Cardiac fibroblast (primary cell): ENCODE results near the gene CTXN3.

Source experiments
- DNase-seq, 2 donors: peaks; one replicate each; pipeline versions ENCODE4 v3.0.0 to v3.0.0-alpha.2; 2010; ENCODE audit warnings: low read depth in 2 of 2
- H3K4me3 ChIP-seq, 2 donors: replicated peaks in 1 of 2; 1 replicate in 1 of 2; 2 replicates in 1 of 2; pipeline ENCODE4 v1.5.1; 2011; ENCODE audit warnings: low read depth in 2 of 2, low read length in 2 of 2, mild to moderate bottlenecking in 2 of 2, moderate library complexity in 1 of 2
- TF ChIP-seq, protein P1 (sequence below): IDR thresholded peaks from one replicate; pipeline ENCODE4 v1.5.1; 2011; ENCODE audit warnings: low read depth, mild to moderate bottlenecking, low read length, inconsistent platforms

The CTXN3 gene

GRCh38 chr5:127602896-127603844 is 45.7 kb upstream of the CTXN3 start:
- TF ChIP-seq, protein P1, sequence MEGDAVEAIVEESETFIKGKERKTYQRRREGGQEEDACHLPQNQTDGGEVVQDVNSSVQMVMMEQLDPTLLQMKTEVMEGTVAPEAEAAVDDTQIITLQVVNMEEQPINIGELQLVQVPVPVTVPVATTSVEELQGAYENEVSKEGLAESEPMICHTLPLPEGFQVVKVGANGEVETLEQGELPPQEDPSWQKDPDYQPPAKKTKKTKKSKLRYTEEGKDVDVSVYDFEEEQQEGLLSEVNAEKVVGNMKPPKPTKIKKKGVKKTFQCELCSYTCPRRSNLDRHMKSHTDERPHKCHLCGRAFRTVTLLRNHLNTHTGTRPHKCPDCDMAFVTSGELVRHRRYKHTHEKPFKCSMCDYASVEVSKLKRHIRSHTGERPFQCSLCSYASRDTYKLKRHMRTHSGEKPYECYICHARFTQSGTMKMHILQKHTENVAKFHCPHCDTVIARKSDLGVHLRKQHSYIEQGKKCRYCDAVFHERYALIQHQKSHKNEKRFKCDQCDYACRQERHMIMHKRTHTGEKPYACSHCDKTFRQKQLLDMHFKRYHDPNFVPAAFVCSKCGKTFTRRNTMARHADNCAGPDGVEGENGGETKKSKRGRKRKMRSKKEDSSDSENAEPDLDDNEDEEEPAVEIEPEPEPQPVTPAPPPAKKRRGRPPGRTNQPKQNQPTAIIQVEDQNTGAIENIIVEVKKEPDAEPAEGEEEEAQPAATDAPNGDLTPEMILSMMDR, result no peak
- H3K4me3 ChIP-seq, result no peak overlapping the region
- no peak for DNase-seq

DNA sequence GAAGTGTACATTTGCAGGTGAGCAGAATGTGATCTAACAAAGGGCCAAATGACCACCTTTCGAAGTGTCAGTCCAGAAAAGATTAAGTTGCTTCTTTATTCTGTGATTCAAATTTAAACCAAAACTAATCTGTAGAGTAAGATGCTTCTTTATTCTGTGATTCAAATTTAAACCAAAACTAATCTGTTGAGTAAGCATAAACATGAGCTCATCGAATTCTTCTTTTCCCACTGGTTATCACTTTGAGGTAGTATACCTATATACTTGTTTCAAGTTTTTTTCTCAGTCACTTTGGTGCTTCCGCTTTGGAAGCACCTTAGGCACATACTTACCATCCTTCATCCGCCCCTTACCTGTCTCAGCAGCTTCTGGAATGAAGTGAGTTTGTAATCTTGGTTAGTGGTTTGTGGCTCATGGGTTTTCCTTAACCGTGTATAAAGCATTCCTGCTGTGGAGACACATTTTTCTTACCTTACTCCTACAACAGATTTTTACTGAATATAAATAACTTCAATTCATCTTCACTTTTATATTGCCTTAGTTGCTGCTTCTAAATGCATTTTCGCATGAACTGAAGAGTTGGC is 40.7 kb upstream of the CTXN3 start:
- DNase-seq, result no peak
- no peak overlapping the region for H3K4me3 ChIP-seq
- TF ChIP-seq, protein P1, result no peak

DNA sequence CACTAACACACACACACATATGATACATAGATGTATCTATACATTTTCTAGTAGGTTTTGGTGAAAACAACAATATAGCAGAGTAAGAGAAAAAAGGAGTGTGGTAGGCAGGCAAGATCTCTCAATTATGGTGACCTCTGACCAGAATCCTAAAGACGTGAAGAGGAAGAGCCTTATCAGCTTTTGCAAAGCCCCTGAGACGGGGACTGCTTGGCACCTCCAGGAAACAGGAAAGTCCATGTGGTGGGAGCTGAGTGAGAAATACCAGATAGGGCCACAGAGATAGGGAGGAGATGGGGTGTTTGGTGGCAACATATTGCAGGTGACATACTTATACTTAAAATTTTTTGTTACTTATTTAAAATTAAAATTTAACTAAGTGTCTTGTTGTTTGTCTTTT is 39.9 kb upstream of the CTXN3 start:
- no peak overlapping the region for H3K4me3 ChIP-seq
- TF ChIP-seq, protein P1, result no peak
- no peak for DNase-seq

DNA sequence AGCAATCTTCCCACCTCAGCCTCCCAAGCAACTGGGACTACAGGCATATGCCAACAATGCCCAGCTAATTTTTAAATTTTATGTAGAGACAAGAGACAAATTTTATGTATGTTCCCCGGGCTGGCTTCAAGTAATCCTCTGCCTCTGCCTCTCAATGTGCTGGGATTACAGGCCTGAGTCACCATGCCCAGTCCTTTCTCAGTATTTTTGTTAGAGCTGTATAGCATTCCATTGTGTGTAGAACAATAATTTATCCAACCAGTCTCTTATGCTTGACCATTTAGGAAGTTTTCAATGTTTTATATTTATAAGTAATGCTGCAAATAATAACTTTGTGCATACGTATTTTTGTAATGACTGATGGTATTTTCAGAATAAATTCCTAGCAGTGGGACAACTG is 38.9 kb upstream of the CTXN3 start:
- TF ChIP-seq, protein P1, result no peak
- no peak for DNase-seq
- no peak overlapping the region for H3K4me3 ChIP-seq

DNA sequence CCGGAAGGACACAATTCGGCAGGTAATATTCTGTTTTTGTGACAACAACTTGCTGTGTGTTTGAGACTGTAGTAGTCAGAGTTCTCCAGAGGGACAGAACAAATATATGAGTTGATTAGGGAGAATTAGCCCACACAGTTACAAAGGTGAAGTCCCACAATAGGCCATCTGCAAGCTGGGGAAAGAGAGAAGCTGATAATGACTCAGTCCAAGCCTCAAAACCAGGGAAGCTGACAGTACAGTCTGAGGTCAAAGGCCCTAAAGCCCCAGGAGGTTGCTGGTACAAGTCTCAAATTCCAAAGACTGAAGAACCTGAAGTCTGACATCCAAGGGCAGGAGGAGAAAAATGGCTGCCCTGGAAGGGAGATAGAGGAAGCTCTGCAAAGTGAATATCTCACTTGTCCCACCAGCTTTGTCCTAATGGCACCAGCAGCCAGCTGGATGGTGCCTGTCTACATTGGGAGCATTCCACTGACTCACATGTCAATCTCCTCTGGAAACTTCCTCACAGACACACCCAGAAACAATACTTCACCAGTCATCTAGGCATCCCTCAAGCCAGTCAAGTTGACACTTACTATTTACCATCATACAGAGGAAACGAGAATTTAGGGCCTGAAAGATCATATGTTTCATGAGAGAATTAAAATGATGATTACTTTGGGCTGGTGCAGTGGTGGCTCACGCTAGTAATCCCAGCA is 36.3 kb upstream of the CTXN3 start:
- no peak overlapping the region for H3K4me3 ChIP-seq
- TF ChIP-seq, protein P1, result no peak
- DNase-seq, result no peak

GRCh38 chr5:127615916-127616315 is 33.0 kb upstream of the CTXN3 start:
- TF ChIP-seq, protein P1, result no peak

More at GRCh38 chr5:127615916-127616315, 33.0 kb upstream of the CTXN3 start:
- DNase-seq, result peak; percentile 15 to 47
- H3K4me3 ChIP-seq, result no peak overlapping the region
